Tibial artery (tissue), 4 donors: ENCODE data around the gene ARSB.

ENCODE experiments used
- DNase-seq, 2 donors: peaks; one replicate each; pipeline ENCODE4 v3.0.0-alpha.2; 2019
- H3K27ac ChIP-seq, 2 donors: fragments of 200-600 bp; sonication (generic) in 1 of 2; 1 replicate in 1 of 2; 2 replicates in 1 of 2; pipeline ENCODE4 v1.5.1; 2018 to 2019; ENCODE audit warnings: mild to moderate bottlenecking in 1 of 2
- H3K27me3 ChIP-seq, 2 donors: fragments of 200-600 bp; sonication (generic) in 1 of 2; one replicate each; pipeline versions ENCODE4 v1.5.1 to v1.6.0; 2016 to 2019
- H3K36me3 ChIP-seq, 3 donors: fragments of 200-600 bp; sonication (generic) in 2 of 3; one replicate each; pipeline ENCODE4 v1.5.1; 2016 to 2019; ENCODE audit warnings: mild to moderate bottlenecking in 2 of 3
- H3K4me1 ChIP-seq, 4 donors: fragments of 200-600 bp; sonication (generic) in 2 of 4; 1 replicate in 3 of 4; 2 replicates in 1 of 4; pipeline ENCODE4 v1.5.1; 2016 to 2019
- H3K4me3 ChIP-seq, 2 donors: fragments of 200-600 bp; sonication (generic) in 1 of 2; 1 replicate in 1 of 2; 2 replicates in 1 of 2; pipeline ENCODE4 v1.5.1; 2018 to 2019; ENCODE audit warnings: mild to moderate bottlenecking in 2 of 2
- H3K9me3 ChIP-seq, 3 donors: fragments of 200-600 bp; sonication (generic) in 1 of 3; one replicate each; pipeline ENCODE4 v1.5.1; 2016 to 2019
- CTCF ChIP-seq, 2 experiments: fragments of 200-600 bp in 1 of 2; fragments of 450-650 bp in 1 of 2; IDR thresholded peaks; one replicate each; pipeline ENCODE4 v1.5.1; 2017 to 2019; ENCODE audit warnings: antibody characterized with exemption in 2 of 2, mild to moderate bottlenecking in 1 of 2, moderate library complexity in 1 of 2
- intact Hi-C: fragments of 100-400 bp; cut with DNase I; formaldehyde crosslinking; loops from one replicate; pipeline ENCODE4 v1.15.0; 2023; ENCODE audit warnings: low total_unique reads

Gene ARSB

GRCh38 chr5:78782728-78783127 lies 202.4 kb downstream of the ARSB start:
- DNase-seq, result no peak
- Histone ChIP-seq H3K27me3 (no peaks in the 10 kb centered on the region), H3K4me3 (no peak overlapping the region), H3K27ac (no peak overlapping the region), H3K36me3 (peaks cover 0 to 11% (median 0%) of the 10 kb centered on the region in 3 donors), H3K9me3 (no peaks in the 10 kb centered on the region), H3K4me1 (no peaks in the 10 kb centered on the region)
- intact Hi-C loops, result no loop called here
- no peak for TF ChIP-seq CTCF (IDR thresholded peaks at IDR 0.05)

GRCh38 chr5:78781611-78782286 lies 203.4 kb downstream of the ARSB start:
- no peaks in the 10 kb centered on the region for H3K9me3 ChIP-seq
- intact Hi-C loops, result no loop called here

GRCh38 chr5:78779771-78780616 lies 205.1 kb downstream of the ARSB start:
- no peaks in the 10 kb centered on the region for H3K27me3 ChIP-seq
- intact Hi-C loops, result no loop called here
- H3K27ac ChIP-seq, result no peak overlapping the region
- no peaks in the 10 kb centered on the region for H3K4me1 ChIP-seq
- H3K36me3 ChIP-seq, result peaks cover 0 to 11% (median 0%) of the 10 kb centered on the region in 3 donors
- no peak overlapping the region for H3K4me3 ChIP-seq
- no peak for TF ChIP-seq CTCF (IDR thresholded peaks at IDR 0.05)
- no peak for DNase-seq
- H3K9me3 ChIP-seq, result no peaks in the 10 kb centered on the region

More at GRCh38 chr5:78781611-78782286, 203.4 kb downstream of the ARSB start:
- DNase-seq, result no peak
- Histone ChIP-seq H3K36me3 (peaks cover 0 to 11% (median 0%) of the 10 kb centered on the region in 3 donors), H3K27ac (no peak overlapping the region), H3K27me3 (no peaks in the 10 kb centered on the region), H3K4me3 (no peak overlapping the region), H3K4me1 (no peaks in the 10 kb centered on the region)
- TF ChIP-seq CTCF (IDR thresholded peaks at IDR 0.05), result no peak

- Histone ChIP-seq H3K4me1 (no peaks in the 10 kb centered on the region), H3K9me3 (no peaks in the 10 kb centered on the region), H3K36me3 (peaks cover 0 to 11% (median 0%) of the 10 kb centered on the region in 3 donors), H3K4me3 (no peak overlapping the region), H3K27ac (no peak overlapping the region), H3K27me3 (no peaks in the 10 kb centered on the region)
- intact Hi-C loops, result no loop called here
- no peak for DNase-seq
- TF ChIP-seq CTCF (IDR thresholded peaks at IDR 0.05), result no peak
Observed at GRCh38 chr5:78779262-78779661, 205.8 kb downstream of the ARSB start.

- no peak for DNase-seq
- peaks cover 0 to 11% (median 0%) of the 10 kb centered on the region in 3 donors for H3K36me3 ChIP-seq
- no peak overlapping the region for H3K27ac ChIP-seq
- no peaks in the 10 kb centered on the region for H3K9me3 ChIP-seq
- no peaks in the 10 kb centered on the region for H3K27me3 ChIP-seq
- intact Hi-C loops, result no loop called here
- H3K4me1 ChIP-seq, result no peaks in the 10 kb centered on the region
- TF ChIP-seq CTCF (IDR thresholded peaks at IDR 0.05), result no peak
- H3K4me3 ChIP-seq, result no peak overlapping the region
Observed at GRCh38 chr5:78778538-78778937, 206.6 kb downstream of the ARSB start.
